CD14-positive monocyte (primary cell): Measurements from ENCODE around the gene C11orf91. TPM values are rescaled to one million over a fixed set of nuclear protein-coding genes. Genes with fewer than 3 reads are reported as not detected.
"Not testable (repeated sequence)": the region's sequence is repeated elsewhere in the genome, so short reads cannot be mapped to it uniquely, and the experiment has no call there.

Source experiments
- DNase-seq, 3 donors: peaks; one replicate each; pipeline ENCODE4 v3.0.0-alpha.2; 2011 to 2022
- H2AFZ ChIP-seq: 2 replicates; pipeline ENCODE4 v1.6.0; 2012; ENCODE audit warnings: mild to moderate bottlenecking, low read depth, low read length, inconsistent platforms; ENCODE audit not compliant: insufficient read depth, poor library complexity, severe bottlenecking
- H3K27ac ChIP-seq, 2 donors: 1 replicate in 1 of 2; 2 replicates in 1 of 2; pipeline ENCODE4 v1.5.1; 2012 to 2013; ENCODE audit warnings: low read length in 2 of 2, control low read depth in 1 of 2, inconsistent platforms in 1 of 2, low read depth in 1 of 2, mild to moderate bottlenecking in 1 of 2
- H3K27me3 ChIP-seq, 2 donors: one replicate each; pipeline versions ENCODE4 v1.6.0 to v1.6.1; 2011 to 2013; ENCODE audit warnings: low read length in 2 of 2; ENCODE audit not compliant: control insufficient read depth in 2 of 2, insufficient read depth in 2 of 2
- H3K36me3 ChIP-seq, 2 donors: replicated peaks in 1 of 2; 1 replicate in 1 of 2; 2 replicates in 1 of 2; pipeline versions ENCODE4 v1.5.1 to v1.6.1; 2012 to 2013; ENCODE audit warnings: low read length in 2 of 2, control low read depth in 1 of 2, inconsistent platforms in 1 of 2, mild to moderate bottlenecking in 1 of 2; ENCODE audit not compliant: insufficient read depth in 2 of 2, control insufficient read depth in 1 of 2
- H3K4me1 ChIP-seq, 2 donors: 1 replicate in 1 of 2; 2 replicates in 1 of 2; pipeline versions ENCODE4 v1.5.1 to v1.6.1; 2012 to 2013; ENCODE audit warnings: low read length in 2 of 2, control low read depth in 1 of 2, inconsistent platforms in 1 of 2, mild to moderate bottlenecking in 1 of 2, moderate library complexity in 1 of 2; ENCODE audit not compliant: insufficient read depth in 2 of 2, control insufficient read depth in 1 of 2
- H3K4me2 ChIP-seq: replicated peaks from 2 replicates; pipeline ENCODE3; 2012; ENCODE audit warnings: low read length, moderate library complexity, mild to moderate bottlenecking; ENCODE audit not compliant: poor library complexity, severe bottlenecking; ENCODE audit errors: extremely low read depth
- H3K4me3 ChIP-seq, 3 experiments: fragments of 200-600 bp in 1 of 3; sonication (generic) in 1 of 3; replicated peaks in 1 of 3; 1 replicate in 2 of 3; 2 replicates in 1 of 3; pipeline ENCODE4 v1.5.1; 2011 to 2013; ENCODE audit warnings: low read length in 3 of 3, mild to moderate bottlenecking in 3 of 3, control low read depth in 2 of 3, low read depth in 2 of 3, inconsistent platforms in 1 of 3, moderate library complexity in 1 of 3
- H3K79me2 ChIP-seq: 2 replicates; pipeline ENCODE4 v1.6.0; 2012; ENCODE audit warnings: mild to moderate bottlenecking, control low read depth, inconsistent platforms, low read length, moderate library complexity; ENCODE audit not compliant: insufficient read depth
- H3K9ac ChIP-seq: 2 replicates; pipeline ENCODE4 v1.6.0; 2017; ENCODE audit warnings: low read length, mild to moderate bottlenecking; ENCODE audit not compliant: insufficient read depth, poor library complexity, severe bottlenecking
- H3K9me3 ChIP-seq, 2 donors: replicated peaks in 1 of 2; 1 replicate in 1 of 2; 2 replicates in 1 of 2; pipeline versions ENCODE4 v1.5.1 to v1.6.1; 2012 to 2013; ENCODE audit warnings: low read length in 2 of 2, control low read depth in 1 of 2; ENCODE audit not compliant: control insufficient read depth in 1 of 2, insufficient read depth in 1 of 2
- H4K20me1 ChIP-seq: 2 replicates; pipeline ENCODE4 v1.6.0; 2012; ENCODE audit warnings: mild to moderate bottlenecking, low read length, control low read depth, moderate library complexity; ENCODE audit not compliant: insufficient read depth
- H3K27ac Mint-ChIP-seq, 7 donors: one replicate each; pipeline ENCODE4 v1.8.0; 2020; ENCODE audit warnings: mild to moderate bottlenecking in 7 of 7, mixed read lengths in 7 of 7, moderate library complexity in 6 of 7, inconsistent platforms in 2 of 7
- H3K27me3 Mint-ChIP-seq, 3 donors: one replicate each; pipeline ENCODE4 v1.8.0; 2021 to 2022; ENCODE audit warnings: low read depth in 3 of 3, mild to moderate bottlenecking in 3 of 3, mixed read lengths in 3 of 3, moderate library complexity in 3 of 3, inconsistent platforms in 1 of 3
- H3K36me3 Mint-ChIP-seq, 2 donors: one replicate each; pipeline ENCODE4 v1.8.0; 2020; ENCODE audit warnings: mixed read lengths in 2 of 2, inconsistent platforms in 1 of 2, mild to moderate bottlenecking in 1 of 2
- H3K4me1 Mint-ChIP-seq: one replicate; pipeline ENCODE4 v1.8.0; 2020; ENCODE audit warnings: mild to moderate bottlenecking, mixed read lengths
- H3K4me3 Mint-ChIP-seq, 2 donors: one replicate each; pipeline ENCODE4 v1.8.0; 2020; ENCODE audit warnings: mild to moderate bottlenecking in 2 of 2, mixed read lengths in 2 of 2, moderate library complexity in 1 of 2
- H3K9me3 Mint-ChIP-seq, 7 donors: one replicate each; pipeline ENCODE4 v1.8.0; 2020 to 2022; ENCODE audit warnings: mixed read lengths in 7 of 7, mild to moderate bottlenecking in 6 of 7, moderate library complexity in 6 of 7, inconsistent platforms in 2 of 7
- CTCF ChIP-seq: fragments of 200-600 bp; IDR thresholded peaks from one replicate; pipeline ENCODE4 v1.8.0; 2022; ENCODE audit warnings: antibody characterized with exemption, mild to moderate bottlenecking
- WGBS: methylation state at CpG from one replicate; pipeline ENCODE4 v1.1.5; 2013; ENCODE audit warnings: missing lambda C conversion rate; ENCODE audit not compliant: insufficient coverage; 5-methylcytosine and 5-hydroxymethylcytosine counted together
- intact Hi-C, 2 donors: fragments of 100-400 bp; cut with micrococcal nuclease; formaldehyde crosslinking; loops; one replicate each; pipeline versions ENCODE4 v1.15.0 to v1.15.1; 2023
- polyA plus RNA-seq, 3 donors: library from polyadenylated mRNA; depleted of rRNA in 1 of 3; unstranded in 2 of 3; stranded (reverse) in 1 of 3; fragments of 300-500 nt in 2 of 3; fragments of >200 nt in 1 of 3; fragmentation: Illumina TruSeq in 2 of 3; gene quantifications; 1 replicate in 2 of 3; 2 replicates in 1 of 3; pipeline ENCODE4 v1.2.3, GENCODE V29; 2012 to 2021

The C11orf91 gene
- polyA plus RNA-seq, 3 donors = not detected

GRCh38 chr11:33708985-33709384 lies 8.4 kb upstream of the C11orf91 start:
- Mint-ChIP-seq H3K36me3 (peaks cover 4 to 21% of the 10 kb centered on the region in 2 donors), H3K27me3 (peaks cover 0 to 2% (median 0%) of the 10 kb centered on the region in 3 donors), H3K27ac (no peak overlapping the region), H3K9me3 (no peaks in the 10 kb centered on the region), H3K4me3 (no peak overlapping the region), H3K4me1 (peaks cover 3% of the 10 kb centered on the region)
- H3K4me1 ChIP-seq = no peaks in the 10 kb centered on the region
- no peak for TF ChIP-seq CTCF
- DNase-seq = no peak
- 83% methylated on average over 1 of the region's 1 CpG for WGBS
- H3K9me3 ChIP-seq = no peaks in the 10 kb centered on the region
- H3K27ac ChIP-seq = no peak overlapping the region
- H3K27me3 ChIP-seq = no peaks in the 10 kb centered on the region
- H2AFZ ChIP-seq = no peak overlapping the region
- H3K36me3 ChIP-seq = no peaks in the 10 kb centered on the region
- no peaks in the 10 kb centered on the region for H3K79me2 ChIP-seq
- intact Hi-C loops = no loop called here
- no peaks in the 10 kb centered on the region for H4K20me1 ChIP-seq
- H3K4me2 ChIP-seq = no peak overlapping the region
- no peak overlapping the region for H3K9ac ChIP-seq
- no peak overlapping the region for H3K4me3 ChIP-seq

- H4K20me1 ChIP-seq, H2AFZ ChIP-seq, H3K4me1 Mint-ChIP-seq, H3K9me3 Mint-ChIP-seq, intact Hi-C loops, H3K4me3 ChIP-seq, H3K27ac Mint-ChIP-seq, H3K9ac ChIP-seq, DNase-seq, H3K27me3 Mint-ChIP-seq, H3K27me3 ChIP-seq, H3K4me3 Mint-ChIP-seq, H3K36me3 ChIP-seq, H3K4me2 ChIP-seq, H3K79me2 ChIP-seq, H3K9me3 ChIP-seq, H3K27ac ChIP-seq, H3K4me1 ChIP-seq: not testable (repeated sequence)
- H3K36me3 Mint-ChIP-seq = peaks cover 4 to 21% of the 10 kb centered on the region in 2 donors
- no CpG with 5 or more reads among the region's 2 CpGs for WGBS
These were observed 7.2 kb upstream of the C11orf91 start for GRCh38 chr11:33707831-33708230.
